Activated CD4-positive, CD25-positive, alpha-beta regulatory T cell treated with anti-CD3 and anti-CD28 coated beads, Interleukin-2, amount 50 U/mL, for 72 hours (primary cell): Measurements from ENCODE around the gene ACAP2.
A peak's percentile ranks its signal among the peaks of the same experiment; 100 is the strongest.

Experiments
- DNase-seq: peaks from one replicate; pipeline ENCODE4 v3.0.0; 2021

The ACAP2 gene

DNA sequence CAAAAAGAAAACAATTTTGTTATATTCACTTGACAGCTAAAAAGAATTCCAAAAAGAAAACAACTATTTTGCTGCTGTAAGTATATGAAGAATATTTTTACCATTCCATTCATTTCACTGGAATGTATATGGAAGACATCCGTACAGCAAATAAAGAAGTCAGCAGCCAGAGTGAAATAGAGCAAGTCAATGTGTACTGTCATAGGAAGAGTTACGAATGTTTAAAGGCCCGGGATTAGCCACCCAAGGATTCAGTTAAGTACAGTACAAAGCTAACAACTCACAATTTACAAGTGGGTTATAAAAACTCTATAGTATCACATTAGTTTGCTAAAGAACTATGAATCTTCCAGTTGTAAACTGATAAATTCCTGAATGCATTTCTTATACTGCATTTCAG, 157.4 kb downstream of the ACAP2 start:
- no peak for DNase-seq

DNA sequence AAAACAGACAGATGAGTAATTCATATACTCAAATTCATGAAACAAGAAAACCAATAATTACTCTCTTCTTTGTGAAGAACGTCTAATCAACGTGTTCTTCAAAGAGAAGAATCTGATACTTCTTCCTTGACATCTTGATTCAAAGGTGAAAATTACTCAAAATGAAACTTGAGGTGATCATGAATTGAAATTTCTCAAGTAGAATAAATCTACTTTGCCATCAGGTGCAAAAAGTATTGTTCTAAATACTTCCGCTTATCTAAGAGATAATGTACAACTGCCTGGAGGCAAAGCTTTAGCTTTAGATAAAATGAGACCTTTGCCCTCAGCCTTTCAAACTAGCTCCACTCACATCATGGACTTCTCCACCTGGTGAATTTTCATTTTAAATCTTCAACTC, 158.0 kb downstream of the ACAP2 start:
- no peak for DNase-seq

DNA sequence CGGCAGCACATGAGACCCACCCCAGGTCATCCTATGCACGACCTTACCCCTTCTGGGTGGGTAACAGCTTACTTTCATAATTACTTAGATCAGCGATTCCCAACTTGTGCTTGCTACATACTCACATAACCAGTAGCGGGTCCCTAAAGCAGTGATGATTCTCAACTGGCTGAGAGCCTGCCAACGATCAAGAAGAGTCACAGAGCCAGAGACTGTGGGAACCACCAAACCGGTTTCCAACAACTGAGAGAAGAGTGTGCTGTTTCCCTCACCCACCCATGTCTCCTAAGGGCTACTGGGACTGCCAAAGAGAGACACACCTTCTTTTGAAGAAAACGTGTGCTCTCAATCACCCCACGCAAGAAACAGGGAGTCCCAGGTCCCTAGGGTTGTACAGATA, 159.9 kb downstream of the ACAP2 start:
- no peak for DNase-seq

DNA sequence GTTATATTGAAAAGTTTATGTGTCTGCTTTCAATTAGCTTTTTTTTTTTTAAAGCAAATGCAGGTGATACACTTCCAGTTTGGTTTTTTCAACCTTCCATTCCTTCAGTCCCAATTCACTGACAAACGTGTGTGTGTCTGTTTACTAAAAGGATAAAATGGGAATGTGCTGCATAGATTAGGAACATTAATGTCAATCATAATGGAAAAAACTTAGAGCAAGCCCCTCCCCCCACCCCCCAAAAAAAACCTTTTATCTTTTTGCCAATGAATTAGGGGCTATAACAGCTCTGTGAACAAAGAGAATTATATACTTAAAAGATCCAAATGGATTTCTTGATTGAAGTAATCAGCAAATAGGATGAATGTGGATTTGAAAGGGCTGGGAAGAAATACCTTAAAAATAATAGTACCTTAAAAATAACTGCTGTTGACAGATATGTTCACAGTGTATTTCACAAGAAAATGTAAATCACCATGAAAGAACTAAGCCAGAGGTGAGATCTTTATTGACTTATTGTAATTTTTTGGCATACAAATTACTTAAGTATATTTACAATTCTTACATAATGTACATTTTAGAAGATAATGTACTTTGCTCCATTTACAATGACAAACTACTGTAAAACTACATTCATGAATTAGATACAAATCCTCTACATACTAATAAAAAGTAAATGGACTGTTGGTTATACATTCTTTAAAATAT, 168.4 kb downstream of the ACAP2 start:
- no peak for DNase-seq

DNA sequence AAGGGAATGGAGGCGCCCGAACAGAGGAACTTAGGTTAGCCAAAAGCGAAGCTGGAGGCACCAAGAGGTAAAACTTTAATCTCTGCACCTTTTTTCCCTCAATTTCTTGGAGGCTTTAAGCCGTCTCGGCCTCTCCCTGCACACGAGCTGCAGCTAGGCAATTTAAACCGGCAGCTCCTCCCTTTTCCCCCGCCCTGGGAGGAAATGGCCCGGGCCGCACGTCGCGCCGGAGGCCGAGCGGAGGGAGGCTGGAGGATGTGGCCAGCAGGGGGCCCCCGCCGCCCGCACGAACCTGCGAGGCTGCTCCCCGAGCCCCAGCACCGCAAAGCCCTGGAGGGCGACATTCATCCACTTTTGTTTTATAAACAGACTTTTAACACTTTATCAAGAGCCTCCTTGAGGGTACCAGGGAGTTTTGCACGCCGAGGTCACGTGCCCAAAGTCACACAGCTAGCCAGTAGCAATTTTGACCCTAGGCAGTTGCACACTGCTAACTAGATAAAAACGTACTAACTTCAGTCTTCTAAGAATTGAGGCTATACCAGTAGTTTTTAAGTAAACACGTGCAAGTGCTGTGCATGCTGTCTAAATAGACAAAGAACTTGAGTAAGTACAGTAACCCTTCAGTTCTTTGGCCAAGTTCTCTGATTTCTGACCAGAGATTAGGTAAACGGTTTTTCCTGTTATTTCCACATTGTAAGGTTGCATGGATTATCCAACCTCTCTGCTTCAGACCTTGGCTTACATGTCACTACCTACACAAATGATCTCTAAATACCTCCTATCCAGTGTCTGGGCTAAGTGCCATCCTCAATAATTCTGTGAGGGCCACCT, 171.2 kb downstream of the ACAP2 start:
- peak; percentile 93 for DNase-seq

DNA sequence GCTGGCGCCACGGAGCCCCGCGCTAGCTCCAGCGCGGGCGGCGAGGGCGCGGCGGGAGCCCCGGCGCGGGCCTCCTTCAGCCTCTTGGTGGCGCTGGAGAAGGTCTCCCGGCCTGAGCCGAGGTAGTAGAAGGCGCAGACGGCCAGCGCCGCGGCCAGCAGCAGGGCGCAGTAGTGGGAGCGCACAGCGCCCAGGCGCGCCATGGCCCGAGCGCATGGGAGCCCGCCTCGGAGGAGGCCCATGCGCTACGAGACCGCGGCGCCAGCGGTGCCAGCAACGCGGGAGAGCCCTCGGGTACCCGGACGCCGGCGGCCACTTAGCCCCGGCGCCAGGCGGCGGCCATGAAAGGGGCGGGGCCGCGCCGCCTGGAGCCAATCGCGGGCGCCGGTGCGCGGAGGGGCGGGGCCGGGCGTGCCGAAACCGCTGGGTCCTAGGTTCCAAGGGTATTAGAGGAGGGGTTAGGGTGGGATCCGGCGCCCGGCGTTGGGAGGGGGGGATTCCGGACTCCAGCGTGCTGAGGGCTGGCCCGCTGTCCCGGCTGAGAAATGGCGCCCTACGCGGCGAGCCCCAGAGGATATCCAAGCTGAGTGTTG, 171.9 kb downstream of the ACAP2 start, which contains the start of gene XXYLT1:
Gene XXYLT1 (minus strand): TSS at position 343 of the 593 bp plus-strand sequence. CDS start 101 bp downstream, at position 242.
- DNase-seq, result peak; percentile 93

DNA sequence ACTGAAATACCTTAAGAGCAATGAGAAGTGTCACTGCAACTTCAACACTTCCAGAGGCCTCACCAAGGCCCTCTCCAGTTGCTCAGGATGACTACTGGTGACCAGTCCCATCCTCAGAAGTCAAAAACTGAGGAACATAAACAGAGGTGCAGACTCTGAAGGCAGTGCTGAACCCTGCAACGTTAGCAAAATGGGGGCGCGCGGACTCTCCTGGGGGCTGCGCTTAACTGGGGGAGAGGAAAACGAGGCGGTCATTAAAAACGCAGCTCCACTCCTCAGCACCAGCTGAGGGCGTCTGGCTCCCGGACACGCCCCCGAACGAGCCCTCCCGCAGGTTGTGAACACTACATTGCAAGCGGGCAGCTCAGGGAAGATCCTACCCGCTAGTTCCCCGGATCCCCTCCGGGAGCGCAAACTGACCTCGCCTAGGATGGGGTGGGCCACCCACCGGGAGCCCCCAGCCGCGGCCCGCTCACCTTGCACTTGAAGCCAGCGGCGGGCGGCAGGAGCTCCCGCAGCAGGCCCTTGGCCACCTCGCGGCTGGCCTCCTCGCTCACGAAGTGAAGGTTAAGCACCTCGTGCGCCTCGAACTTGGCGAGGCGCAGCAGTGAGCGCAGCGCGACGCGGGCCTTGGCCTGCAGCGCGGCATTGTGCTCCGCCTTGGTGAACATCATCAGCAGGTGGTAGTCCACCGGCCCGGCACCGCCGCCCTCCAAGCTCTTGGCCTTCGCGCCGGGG, 172.6 kb downstream of the ACAP2 start:
- DNase-seq, result peak; percentile 51

DNA sequence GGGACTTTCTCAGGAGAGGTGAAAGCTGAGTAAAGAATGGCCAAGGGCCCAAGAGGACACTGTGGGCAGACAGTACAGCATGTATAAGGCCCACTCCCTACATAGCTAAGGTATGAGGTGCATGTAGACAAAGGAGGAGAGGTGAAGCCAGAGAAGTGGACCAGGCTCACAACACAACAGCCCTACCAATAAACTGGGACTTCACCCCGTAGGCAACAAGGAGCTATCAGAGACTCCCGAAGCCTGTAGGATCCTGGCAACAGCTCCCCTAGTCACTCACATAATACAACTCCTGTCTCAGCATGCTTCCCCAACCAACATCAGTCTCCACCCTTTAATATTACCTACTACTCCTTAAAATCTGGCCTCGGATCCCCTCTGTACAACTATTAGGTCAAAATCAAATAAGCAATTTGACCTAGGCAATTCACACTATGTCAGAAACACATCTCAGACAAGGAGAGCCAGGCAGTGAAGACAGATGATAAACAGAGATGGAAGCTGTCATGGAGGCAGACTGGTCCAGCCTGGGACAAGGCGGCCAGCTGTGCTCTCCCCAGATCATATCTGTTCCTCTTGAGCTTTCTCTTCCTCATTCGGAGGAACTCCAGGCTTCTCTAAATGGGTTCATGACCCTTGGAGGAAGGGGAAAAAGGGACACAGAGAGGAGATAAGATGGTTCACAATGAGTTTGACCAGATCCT, 173.3 kb downstream of the ACAP2 start:
- DNase-seq, result no peak

DNA sequence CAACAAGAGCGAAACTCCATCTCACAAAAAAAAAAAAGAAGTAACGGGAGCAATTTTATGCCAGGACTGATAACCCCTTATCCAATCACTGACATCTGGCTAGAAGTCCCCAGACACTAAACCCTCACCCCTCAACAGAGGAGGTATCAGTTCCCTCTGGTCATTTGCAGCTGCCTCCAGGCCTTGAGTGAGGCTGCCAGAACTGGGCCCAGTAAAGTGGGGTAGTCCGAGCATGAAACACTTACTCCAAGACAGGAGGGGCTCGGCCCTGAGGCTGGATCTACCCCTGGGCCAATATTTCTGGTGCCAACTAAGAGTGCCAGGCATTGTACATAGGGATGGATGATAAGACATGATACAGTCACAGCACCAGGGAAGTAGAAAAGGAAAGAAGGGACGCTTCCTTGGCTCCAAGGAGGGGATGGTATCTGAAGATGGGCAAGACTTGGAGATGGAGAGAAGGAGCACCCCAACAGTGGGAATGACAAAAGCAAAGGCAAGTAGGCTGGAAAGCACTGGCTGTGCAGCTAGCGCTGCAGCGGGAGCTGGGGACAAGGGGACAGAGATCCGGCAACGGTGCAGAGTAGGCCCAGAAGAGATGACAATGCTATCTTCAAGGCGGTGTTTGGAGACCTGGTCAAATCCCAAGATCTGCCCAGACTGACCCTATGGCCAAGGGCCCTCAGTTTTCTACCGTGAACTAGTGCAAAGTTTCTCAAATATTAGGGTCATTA, 174.1 kb downstream of the ACAP2 start:
- no peak for DNase-seq

DNA sequence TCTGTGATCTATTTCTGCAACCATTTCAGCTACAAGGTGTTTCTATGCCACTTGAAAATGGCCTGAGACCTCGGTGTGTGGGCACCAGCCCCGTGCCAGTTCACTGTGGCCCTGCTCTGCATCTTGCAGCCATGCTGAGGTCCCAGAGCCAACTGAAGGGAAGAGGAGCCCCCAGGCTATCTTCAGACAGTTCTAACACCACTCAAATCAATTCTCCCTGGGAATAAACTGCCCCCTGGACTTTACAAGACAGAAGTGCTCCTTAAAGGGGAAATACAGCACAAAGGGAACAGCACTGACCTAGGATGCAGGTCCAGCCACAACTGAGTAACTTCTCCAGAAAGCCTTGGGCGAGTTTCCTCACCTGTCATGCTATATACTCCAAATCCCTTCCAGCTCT, 175.7 kb downstream of the ACAP2 start:
- DNase-seq, result no peak

DNA sequence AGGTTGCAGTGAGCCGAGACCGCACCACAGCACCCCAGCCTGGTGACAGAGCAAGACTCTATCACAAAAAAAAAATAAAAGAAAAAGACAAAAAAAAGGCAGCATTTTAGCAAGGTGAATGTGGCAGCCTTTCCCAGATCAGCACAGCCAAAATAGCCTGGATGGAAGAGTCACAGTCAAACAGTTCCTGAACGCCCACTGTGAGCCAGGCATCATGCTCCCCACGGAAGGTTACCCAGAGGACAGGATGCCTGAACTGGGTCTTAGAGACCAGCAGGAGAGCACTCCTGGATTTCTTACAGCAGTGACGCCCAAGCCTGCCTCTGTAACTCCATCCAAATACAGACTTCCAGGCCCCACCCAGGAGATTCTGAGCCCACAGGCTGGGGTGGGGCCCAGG, 176.4 kb downstream of the ACAP2 start:
- no peak for DNase-seq

DNA sequence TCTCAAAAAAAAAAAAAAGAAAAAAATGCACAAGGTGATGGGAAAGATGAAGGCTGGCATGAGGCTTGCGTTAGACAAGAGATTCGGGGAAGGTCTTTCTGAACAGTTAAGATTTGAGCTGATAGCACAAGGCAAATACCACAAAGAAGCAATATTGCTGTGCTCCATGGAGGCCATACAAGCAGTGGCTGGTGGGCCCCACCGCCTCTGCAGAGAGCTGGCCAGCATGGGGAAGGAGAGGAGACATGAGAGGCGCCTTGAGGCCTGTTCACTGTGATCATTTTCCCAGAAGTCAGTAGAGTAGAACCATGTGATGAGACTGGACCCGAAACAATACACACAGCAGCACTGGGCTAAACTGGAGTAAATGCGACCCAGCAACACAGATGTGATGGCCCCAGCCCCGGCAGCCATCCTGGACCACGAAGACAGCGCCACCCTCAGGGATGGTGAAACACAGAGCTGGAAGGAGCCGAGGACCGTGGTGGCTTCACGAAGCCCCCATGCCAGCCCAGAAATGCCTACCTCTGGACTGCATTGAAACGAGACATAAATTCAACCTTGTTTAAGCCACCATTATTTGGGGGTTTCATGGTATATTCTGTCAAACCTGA, 177.3 kb downstream of the ACAP2 start:
- DNase-seq, result no peak

DNA sequence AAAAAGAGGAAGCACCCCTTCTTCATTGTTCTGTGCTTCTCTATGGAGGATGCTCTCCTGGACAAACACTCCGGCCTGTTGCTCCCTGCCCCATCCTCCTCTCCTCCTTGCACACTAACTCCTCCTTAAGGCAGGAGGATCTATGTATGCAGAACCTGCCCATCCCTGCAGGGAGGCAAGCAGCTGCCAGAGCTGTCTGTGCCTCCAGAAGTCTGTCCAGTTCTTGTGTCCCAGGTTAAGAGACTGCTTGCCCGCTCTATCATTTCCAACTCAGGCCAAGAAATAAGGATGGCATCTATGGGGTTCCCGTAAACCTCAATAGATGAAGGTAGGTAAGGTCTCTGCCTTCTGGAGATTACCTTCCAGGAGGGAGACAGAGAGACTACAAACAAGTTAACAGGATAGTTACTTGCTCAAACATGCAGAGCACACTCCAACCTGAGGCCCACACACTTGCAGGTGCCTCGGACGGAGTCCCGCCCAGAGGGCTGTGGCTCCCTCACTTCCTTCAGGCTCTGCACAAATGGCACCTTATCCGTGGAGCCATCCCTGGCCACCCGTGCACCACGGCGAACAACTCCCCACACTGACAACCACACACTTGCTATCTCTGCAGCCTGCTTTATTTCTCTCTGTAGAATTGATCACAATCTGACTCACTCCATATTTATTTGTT, 178.8 kb downstream of the ACAP2 start:
- DNase-seq, result no peak

DNA sequence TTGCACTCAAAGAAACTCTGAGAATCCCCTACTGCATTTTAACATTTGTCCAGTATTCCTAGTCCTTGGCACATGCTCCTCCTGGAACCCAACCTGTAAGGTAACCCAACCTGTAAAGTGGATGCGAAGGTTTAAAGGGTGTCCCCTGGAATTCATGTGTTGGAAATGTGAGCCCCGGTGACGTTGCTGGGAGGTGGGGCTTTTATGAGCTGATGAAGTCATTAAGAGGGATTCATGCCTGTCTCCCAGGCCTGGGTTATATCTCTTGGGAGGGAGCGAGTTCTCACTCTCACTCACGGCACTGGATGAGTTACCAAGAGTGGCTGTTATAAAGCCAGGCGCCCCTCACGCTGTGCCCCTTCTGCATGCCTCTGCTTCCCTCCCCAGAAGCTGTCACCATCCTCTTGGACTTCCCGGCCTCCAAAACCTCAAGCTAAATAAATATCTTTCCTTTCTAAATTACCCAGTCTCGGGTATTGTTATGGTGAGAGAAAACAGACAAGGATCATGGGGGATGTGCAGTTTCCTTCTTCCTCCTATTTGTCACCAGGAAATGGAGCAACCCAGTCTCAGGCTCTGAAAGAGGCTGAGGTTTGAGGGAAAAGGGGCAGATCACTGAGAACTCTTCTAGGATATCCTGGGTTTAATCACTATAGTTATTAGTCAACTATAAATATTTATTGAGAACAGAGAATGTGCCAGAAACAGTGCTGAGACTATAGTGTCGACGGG, 179.5 kb downstream of the ACAP2 start:
- DNase-seq, result no peak

DNA sequence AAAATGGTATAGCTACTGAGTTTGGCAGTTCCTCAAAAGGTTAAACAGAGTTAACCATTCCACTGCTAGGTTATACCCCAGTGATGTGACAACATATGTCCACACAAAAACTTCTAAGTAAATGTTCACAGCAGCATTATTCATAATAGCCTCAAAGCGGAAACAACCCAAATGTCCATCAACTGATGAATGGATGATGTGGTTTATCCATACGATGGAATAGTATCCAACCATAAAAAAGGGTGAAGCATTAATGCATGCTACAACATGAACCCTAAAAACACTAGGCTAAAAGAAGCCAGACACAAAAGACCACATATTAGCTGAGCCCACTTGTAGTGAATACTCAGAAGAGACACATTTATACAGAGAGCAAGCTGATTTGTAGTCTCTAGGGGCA, 180.9 kb downstream of the ACAP2 start:
- no peak for DNase-seq

DNA sequence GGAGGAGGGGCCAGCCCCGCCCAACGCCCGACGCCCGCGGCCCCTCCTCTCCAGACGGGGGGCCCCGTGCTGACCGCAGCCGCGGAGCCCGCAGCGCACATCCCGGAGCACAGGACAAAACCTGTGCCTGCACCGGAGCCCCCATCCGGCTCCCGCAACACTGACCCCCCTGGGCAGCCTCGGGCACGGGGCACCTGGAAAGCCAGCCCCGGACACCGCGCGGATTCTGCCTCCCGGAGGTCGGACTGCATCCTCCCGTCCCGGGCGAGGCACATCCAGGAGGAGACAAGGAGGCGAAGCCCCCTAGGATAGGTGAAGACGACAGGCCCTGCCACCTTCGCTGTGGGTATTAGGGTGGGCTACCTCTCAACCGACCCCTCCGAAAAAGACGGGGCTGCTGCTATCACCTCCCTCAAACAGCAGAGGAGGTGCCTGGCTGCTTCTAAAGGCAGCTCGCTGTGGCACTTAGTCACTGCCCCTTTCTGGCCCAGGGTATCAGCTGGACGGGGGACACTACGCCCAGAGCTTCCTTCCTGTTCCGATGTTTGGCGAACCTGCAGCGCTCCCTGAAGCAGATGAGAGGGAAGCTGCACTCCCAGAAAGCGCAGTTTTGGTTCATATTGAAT, 182.4 kb downstream of the ACAP2 start:
- no peak for DNase-seq

DNA sequence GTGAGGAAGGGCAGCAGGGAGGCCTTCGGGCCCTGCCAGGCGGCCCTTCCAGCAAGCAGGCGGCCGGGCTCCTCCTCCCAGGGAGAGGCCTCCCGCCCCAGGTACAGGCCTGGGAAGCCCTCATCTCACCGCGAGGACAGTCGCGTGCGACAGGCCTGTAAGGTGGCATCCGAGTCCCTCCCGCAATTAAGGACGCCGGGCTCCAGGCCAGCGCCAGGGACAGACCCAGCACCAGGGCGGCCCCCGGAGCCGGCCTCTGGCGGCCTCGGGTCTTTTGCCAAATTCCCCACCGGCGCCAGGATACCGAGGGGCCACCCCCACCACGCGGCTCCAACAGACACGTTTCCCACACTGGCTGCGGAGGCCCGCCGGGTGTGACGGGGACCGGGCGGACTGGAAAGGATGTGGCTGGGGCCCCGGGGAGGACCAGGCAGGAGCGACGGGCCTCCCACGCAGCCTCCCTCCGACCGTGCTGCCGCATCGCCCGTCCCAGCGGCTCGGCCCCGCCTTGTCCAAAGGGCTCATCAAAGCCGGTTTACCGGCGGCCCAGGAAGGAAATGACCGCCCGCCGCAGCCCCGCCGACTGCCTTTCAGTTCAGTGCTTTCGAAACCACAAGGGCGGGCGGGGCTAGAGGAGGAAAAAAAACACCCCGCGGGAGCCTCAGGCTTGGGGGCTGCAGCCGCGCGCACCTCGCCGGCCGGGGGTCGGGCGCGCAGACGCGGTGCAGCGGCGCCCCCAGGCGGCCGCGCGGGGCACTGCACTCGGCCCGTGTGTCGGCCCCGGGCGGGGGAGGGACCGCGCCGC, 183.1 kb downstream of the ACAP2 start:
- peak; percentile 89 for DNase-seq

DNA sequence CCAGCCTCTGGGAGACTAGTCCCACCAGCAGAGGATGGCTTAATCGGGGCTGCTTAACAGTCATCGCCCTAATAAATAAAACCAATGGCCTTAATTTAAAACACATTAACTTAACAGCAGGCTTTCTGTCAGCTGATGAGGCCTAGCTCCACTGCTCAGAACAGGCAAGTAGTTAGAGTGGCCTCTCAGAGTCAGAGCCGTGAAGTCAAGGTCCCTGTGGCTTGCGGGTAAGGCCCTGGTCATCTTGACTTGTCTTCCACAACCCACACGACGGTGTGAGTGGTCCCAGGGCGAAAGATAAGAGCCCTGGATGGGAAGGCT, 183.7 kb downstream of the ACAP2 start:
- DNase-seq, result no peak
